Measurements from ENCODE around the gene CHST7. TPM values are rescaled to one million over a fixed set of nuclear protein-coding genes. Genes with fewer than 3 reads are reported as not detected.

Gene CHST7
- total and polyA plus RNA-seq, 9 donors: 5.9 to 144 (median 25.3) TPM

DNA sequence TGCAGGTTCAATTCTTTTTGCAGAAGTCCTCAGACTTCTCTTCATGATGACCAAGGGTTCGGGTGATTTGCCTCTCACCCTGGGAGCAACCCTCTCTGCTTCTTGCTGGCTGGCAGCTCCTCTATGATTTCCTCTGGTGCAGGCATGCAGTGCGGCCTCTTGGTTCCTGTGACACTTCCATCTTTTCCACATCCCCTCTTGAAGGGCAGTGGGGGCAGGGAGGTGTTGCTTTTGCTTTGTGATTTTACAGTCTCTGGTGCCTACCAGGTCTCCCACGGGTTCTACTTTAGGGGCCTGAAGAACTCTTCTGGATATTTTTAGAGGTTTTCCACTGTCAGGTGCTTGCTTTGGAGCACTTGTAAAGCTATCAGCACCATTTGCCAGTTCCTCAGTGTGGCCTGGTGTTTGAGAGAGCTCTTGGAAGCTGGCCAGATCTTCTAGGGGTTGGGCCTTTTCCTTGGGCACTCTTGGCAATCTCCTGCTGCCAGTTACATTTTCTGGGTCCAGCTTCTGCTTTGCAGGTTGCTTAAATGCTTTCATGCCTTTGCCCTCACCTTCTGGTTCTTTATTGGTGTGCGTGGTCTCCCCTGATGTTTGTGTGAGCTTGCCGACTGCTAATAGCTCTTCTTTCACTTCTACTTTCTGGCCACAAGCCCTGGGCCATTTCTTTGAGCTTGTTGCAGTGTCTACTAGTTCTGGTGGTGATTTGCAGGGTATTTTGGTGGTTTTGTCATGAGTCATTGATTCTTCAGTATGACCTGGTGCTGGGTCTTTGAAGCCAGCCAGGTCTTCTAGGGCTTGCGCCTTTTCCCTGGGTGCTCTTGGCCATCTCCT lies 11.5 kb upstream of the CHST7 start:
- Histone ChIP-seq H3K4me1 (ENCODE audit: insufficient read depth) (no peaks in the 10 kb centered on the region), H3K27ac (no peak overlapping the region), H3K36me3 (no peaks in the 10 kb centered on the region), H3K9me3 (no peaks in the 10 kb centered on the region), H3K4me3 (no peak overlapping the region), H3K27me3 (no peaks in the 10 kb centered on the region)
- intact Hi-C loops (cut with DNase I): no loop called here
- TF ChIP-seq, protein P1, sequence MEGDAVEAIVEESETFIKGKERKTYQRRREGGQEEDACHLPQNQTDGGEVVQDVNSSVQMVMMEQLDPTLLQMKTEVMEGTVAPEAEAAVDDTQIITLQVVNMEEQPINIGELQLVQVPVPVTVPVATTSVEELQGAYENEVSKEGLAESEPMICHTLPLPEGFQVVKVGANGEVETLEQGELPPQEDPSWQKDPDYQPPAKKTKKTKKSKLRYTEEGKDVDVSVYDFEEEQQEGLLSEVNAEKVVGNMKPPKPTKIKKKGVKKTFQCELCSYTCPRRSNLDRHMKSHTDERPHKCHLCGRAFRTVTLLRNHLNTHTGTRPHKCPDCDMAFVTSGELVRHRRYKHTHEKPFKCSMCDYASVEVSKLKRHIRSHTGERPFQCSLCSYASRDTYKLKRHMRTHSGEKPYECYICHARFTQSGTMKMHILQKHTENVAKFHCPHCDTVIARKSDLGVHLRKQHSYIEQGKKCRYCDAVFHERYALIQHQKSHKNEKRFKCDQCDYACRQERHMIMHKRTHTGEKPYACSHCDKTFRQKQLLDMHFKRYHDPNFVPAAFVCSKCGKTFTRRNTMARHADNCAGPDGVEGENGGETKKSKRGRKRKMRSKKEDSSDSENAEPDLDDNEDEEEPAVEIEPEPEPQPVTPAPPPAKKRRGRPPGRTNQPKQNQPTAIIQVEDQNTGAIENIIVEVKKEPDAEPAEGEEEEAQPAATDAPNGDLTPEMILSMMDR (IDR thresholded peaks at IDR 0.05): no peak
- TF ChIP-seq EP300 (IDR thresholded peaks at IDR 0.05) (no peak), POLR2A (IDR thresholded peaks at IDR 0.05) (no peak)
- DNase-seq: no peak
- WGBS, 3 donors: 79 to 86% (median 80%) methylated on average over 6 of the region's 6 CpGs

DNA sequence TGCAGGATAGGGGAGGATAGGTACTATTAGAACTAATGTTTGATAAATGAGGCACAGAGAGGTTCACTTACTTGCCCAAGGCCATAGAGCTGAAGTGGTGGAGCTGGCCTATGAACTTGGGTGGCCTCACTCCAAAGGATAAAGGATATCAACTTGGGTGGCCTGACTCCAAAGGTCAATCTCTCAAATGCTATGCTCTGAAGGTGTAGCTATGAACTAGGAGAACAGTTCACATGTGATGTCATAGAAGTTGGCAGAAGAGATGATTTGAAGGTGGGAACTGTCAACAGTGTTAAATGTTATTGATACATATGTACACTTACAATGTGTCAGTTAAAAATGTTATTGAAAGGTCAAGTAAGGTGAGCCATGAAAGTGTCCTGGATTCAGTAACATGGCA lies 6.2 kb upstream of the CHST7 start:
- Histone ChIP-seq H3K27me3 (no peaks in the 10 kb centered on the region), H3K4me3 (no peak overlapping the region), H3K36me3 (no peaks in the 10 kb centered on the region), H3K4me1 (ENCODE audit: insufficient read depth) (no peaks in the 10 kb centered on the region), H3K27ac (no peak overlapping the region), H3K9me3 (no peaks in the 10 kb centered on the region)
- TF ChIP-seq, protein P1 (IDR thresholded peaks at IDR 0.05): no peak
- TF ChIP-seq POLR2A (IDR thresholded peaks at IDR 0.05) (no peak), EP300 (IDR thresholded peaks at IDR 0.05) (no peak)
- intact Hi-C loops (cut with DNase I): no loop called here
- no peak for DNase-seq

DNA sequence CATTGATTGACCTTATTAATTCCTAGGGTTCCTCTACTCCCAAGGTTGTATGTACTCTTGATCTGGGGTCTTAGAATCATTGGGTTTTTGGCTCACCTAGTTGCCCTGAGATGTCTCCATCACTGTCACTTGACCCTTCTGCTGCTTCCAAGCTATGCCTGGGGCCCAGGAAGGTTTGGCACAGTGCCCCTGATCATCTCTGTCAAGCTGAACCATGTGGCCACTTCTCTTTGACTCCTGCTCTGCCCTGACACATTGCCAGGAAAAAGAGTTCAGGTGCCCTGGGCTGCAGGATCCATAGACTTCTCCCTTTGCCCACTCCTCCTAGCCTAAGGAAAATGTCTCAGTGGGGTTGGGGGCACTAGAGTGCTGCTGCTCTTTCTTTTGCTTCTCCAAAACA lies 3.9 kb upstream of the CHST7 start:
- no peak overlapping the region for H3K27ac ChIP-seq
- H3K27me3 ChIP-seq: no peaks in the 10 kb centered on the region
- intact Hi-C loops (cut with DNase I): loop anchor here in 3 of 4 donors (5.0 to 10.0 kb wide), 3 partner anchors 65 to 78 kb away; no protein-coding TSS in a partner anchor

DNA sequence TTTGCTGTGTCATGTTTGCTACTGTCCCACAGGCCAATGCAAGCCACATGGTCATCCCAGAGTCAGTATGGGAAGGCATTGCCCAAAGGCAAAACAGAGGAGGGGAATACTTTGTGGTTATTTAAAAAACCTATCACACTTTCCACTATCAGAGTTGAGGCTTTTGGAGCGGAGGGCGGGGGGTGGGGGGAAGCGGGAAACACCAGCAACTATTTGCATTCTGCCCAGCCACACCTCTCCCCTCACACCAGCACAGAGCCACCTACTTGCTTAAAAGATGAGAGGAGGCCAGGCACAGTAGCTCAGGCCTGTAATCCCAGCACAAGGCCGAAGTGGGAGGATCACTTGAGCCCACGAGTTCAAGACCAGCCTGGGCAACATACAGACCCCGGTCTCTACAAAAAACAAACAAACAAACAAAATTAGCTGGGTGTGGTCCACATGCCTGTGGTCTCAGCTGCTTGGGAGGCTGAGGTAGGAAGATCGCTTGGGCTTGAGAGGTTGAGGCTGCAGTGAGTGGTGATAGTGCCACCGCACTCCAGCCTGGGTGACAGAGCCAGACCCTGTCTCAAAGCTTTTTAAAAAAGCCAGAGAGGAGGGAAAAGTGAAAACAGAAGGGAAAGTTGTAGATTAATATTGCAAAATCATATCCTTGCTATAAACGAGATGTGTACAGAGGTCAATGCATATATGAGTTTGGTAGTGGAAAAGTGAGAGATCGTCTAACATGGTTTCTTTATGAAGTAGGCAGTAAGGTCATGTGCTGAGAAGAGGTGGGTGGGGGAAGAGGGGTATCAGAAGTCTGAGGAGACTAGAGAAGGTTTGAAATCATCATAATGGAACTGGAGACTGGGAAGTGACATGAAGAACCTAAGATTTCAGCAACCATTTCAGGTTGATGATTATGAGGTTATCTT lies 1.9 kb upstream of the CHST7 start:
- DNase-seq: no peak
- Histone ChIP-seq H3K4me1 (ENCODE audit: insufficient read depth) (no peaks in the 10 kb centered on the region), H3K27ac (no peak overlapping the region), H3K36me3 (no peaks in the 10 kb centered on the region), H3K9me3 (no peaks in the 10 kb centered on the region), H3K4me3 (no peak overlapping the region), H3K27me3 (no peaks in the 10 kb centered on the region)
- no peak for TF ChIP-seq POLR2A (IDR thresholded peaks at IDR 0.05)
- TF ChIP-seq, protein P1 (IDR thresholded peaks at IDR 0.05): no peak
- TF ChIP-seq EP300 (IDR thresholded peaks at IDR 0.05): no peak
- 77 to 81% (median 78%) methylated on average over 10 of the region's 10 CpGs for WGBS, 3 donors
- intact Hi-C loops (cut with DNase I): loop anchor here in 3 of 4 donors (5.0 to 10.0 kb wide), 3 partner anchors 63 to 76 kb away; no protein-coding TSS in a partner anchor

More for the DNA sequence above, 3.9 kb upstream of the CHST7 start:
- TF ChIP-seq EP300 (IDR thresholded peaks at IDR 0.05): no peak
- TF ChIP-seq, protein P1 (IDR thresholded peaks at IDR 0.05): no peak
- TF ChIP-seq POLR2A (IDR thresholded peaks at IDR 0.05): no peak
- no peaks in the 10 kb centered on the region for H3K36me3 ChIP-seq
- no peak for DNase-seq
- no peaks in the 10 kb centered on the region for H3K4me1 ChIP-seq (ENCODE audit: insufficient read depth)
- no peaks in the 10 kb centered on the region for H3K9me3 ChIP-seq
- H3K4me3 ChIP-seq: no peak overlapping the region

Measured in ovary (tissue), 9 donors.